Panc1 (cell line): ENCODE measurements around the gene MEGF11.

Experiments used
- CTCF ChIP-seq: fragments of 450-650 bp; IDR thresholded peaks from 2 replicates; pipeline ENCODE4 v1.5.1; 2017; ENCODE audit warnings: mild to moderate bottlenecking
- POLR2AphosphoS5 ChIP-seq: IDR thresholded peaks from 2 replicates; pipeline ENCODE4 v1.6.1; 2012; ENCODE audit warnings: mild to moderate bottlenecking, low read depth, low read length, moderate library complexity
- TF ChIP-seq, protein P1 (sequence below), 2 experiments: IDR thresholded peaks; 2 replicates each; pipeline ENCODE4 v1.6.1; 2011 to 2012; ENCODE audit warnings: low read depth in 2 of 2, control low read depth in 1 of 2, low read length in 1 of 2, mild to moderate bottlenecking in 1 of 2, moderate library complexity in 1 of 2; ENCODE audit not compliant: insufficient read depth in 1 of 2

GRCh38 chr15:66171841-66172240 lies 81.7 kb downstream of the MEGF11 start:
- TF ChIP-seq CTCF (no peak), POLR2AphosphoS5 (no peak)
- TF ChIP-seq, protein P1, sequence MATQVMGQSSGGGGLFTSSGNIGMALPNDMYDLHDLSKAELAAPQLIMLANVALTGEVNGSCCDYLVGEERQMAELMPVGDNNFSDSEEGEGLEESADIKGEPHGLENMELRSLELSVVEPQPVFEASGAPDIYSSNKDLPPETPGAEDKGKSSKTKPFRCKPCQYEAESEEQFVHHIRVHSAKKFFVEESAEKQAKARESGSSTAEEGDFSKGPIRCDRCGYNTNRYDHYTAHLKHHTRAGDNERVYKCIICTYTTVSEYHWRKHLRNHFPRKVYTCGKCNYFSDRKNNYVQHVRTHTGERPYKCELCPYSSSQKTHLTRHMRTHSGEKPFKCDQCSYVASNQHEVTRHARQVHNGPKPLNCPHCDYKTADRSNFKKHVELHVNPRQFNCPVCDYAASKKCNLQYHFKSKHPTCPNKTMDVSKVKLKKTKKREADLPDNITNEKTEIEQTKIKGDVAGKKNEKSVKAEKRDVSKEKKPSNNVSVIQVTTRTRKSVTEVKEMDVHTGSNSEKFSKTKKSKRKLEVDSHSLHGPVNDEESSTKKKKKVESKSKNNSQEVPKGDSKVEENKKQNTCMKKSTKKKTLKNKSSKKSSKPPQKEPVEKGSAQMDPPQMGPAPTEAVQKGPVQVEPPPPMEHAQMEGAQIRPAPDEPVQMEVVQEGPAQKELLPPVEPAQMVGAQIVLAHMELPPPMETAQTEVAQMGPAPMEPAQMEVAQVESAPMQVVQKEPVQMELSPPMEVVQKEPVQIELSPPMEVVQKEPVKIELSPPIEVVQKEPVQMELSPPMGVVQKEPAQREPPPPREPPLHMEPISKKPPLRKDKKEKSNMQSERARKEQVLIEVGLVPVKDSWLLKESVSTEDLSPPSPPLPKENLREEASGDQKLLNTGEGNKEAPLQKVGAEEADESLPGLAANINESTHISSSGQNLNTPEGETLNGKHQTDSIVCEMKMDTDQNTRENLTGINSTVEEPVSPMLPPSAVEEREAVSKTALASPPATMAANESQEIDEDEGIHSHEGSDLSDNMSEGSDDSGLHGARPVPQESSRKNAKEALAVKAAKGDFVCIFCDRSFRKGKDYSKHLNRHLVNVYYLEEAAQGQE (IDR thresholded peaks at IDR 0.05; ENCODE audit: insufficient read depth in 1 of 2, low read depth in 2 of 2, low read length in 1 of 2): no peak
